Measurements from ENCODE around the gene PLEKHG7. TPM values are rescaled to one million over a fixed set of nuclear protein-coding genes. Genes with fewer than 3 reads are reported as not detected.

PLEKHG7 gene
- total RNA-seq, 1 experiment from 2014 or later: not detected

GRCh38 chr12:92735131-92735721 lies 32.4 kb downstream of the PLEKHG7 start:
- BruUV-seq (replicated peaks): no TSS peak
- ChIA-PET RAD21 (ENCODE audit: low non-redundant PET in 1 of 2, low total read pairs in 2 of 2, uncharacterized antibody in 2 of 2, unreplicated experiment in 2 of 2) (no interaction called here), CTCF (no interaction called here), POLR2A (no interaction called here)
- intact Hi-C loops (cut with micrococcal nuclease): no loop called here
- DNase-seq (ENCODE audit: low read depth, low spot score) (no peak), ATAC-seq (no peak)
- Histone ChIP-seq H3K27me3 (ENCODE audit: insufficient read depth, low read length) (no peaks in the 10 kb centered on the region), H3K79me2 (ENCODE audit: insufficient read depth, low read length) (no peaks in the 10 kb centered on the region), H3K9me3 (ENCODE audit: control insufficient read depth in 1 of 2, insufficient read depth in 1 of 2, low read depth in 1 of 2, low read length in 2 of 2) (no peaks in the 10 kb centered on the region), H3K9me2 (ENCODE audit: insufficient read depth) (no peaks in the 10 kb centered on the region), H3K4me3 (replicated peaks in 1 of 2; ENCODE audit: low read depth in 1 of 2, low read length in 2 of 2) (no peak overlapping the region), H4K20me1 (ENCODE audit: insufficient read depth) (no peaks in the 10 kb centered on the region), H3K9ac (ENCODE audit: low read length) (no peak overlapping the region), H3K36me3 (ENCODE audit: control insufficient read depth in 1 of 2, insufficient read depth in 2 of 2, low read length in 2 of 2) (no peaks in the 10 kb centered on the region), H3K27ac (ENCODE audit: low read depth, low read length) (no peak overlapping the region), H3K4me1 (ENCODE audit: control insufficient read depth in 1 of 2, insufficient read depth in 2 of 2, low read length in 2 of 2) (no peaks in the 10 kb centered on the region; a peak in 1 of 4 replicates), H3K4me2 (ENCODE audit: low read length) (no peak overlapping the region), H2AFZ (ENCODE audit: low read depth, low read length, poor library complexity, severe bottlenecking) (no peak overlapping the region)
- TF ChIP-seq POLR2A (IDR thresholded peaks at IDR 0.05; ENCODE audit: borderline replicate concordance, extremely low read depth, insufficient read depth, insufficient read length): no peak
- TF ChIP-seq SRF (IDR thresholded peaks at IDR 0.05; ENCODE audit: low read depth): no peak
- TF ChIP-seq ZBTB33 (IDR thresholded peaks at IDR 0.05; ENCODE audit: extremely low read depth, insufficient replicate concordance, low read length): no peak
- no peak for TF ChIP-seq JUND (IDR thresholded peaks at IDR 0.05)
- TF ChIP-seq EGR1 (IDR thresholded peaks at IDR 0.05; ENCODE audit: low read depth): no peak
- no peak for TF ChIP-seq ZNF274 (IDR thresholded peaks at IDR 0.05; ENCODE audit: low read depth, low read length)
- no peak for TF ChIP-seq SIN3A (IDR thresholded peaks at IDR 0.05; ENCODE audit: low read depth)
- no peak; a peak in 1 of 6 replicates for TF ChIP-seq CTCF (IDR thresholded peaks at IDR 0.05 in 2 of 3, conservative IDR thresholded peaks at IDR 0.05 in 1 of 3; ENCODE audit: borderline replicate concordance in 1 of 3, insufficient read depth in 1 of 3, low read depth in 2 of 3, low read length in 2 of 3)
- no peak for TF ChIP-seq CBX3 (IDR thresholded peaks at IDR 0.05; ENCODE audit: low read depth)
- TF ChIP-seq ATF3 (IDR thresholded peaks at IDR 0.05): no peak

All from HCT116 (cell line).